ENCODE results near the gene CASP9.

GRCh38 chr1:15513919-15514318, 10.1 kb downstream of the CASP9 start:
- no peak for TF ChIP-seq CTCF (IDR thresholded peaks at IDR 0.05; ENCODE audit: poor library complexity)
- no peak for TF ChIP-seq EZH2 (IDR thresholded peaks at IDR 0.05; ENCODE audit: borderline replicate concordance)
- no peak for TF ChIP-seq EZH2phosphoT487 (IDR thresholded peaks at IDR 0.05; ENCODE audit: low read depth, severe bottlenecking, unreplicated experiment)
